ENCODE data around the gene TM9SF4. TPM values are rescaled to one million over a fixed set of nuclear protein-coding genes. Genes with fewer than 3 reads are reported as not detected.

Gene TM9SF4
- total and polyA plus RNA-seq, 2 of the 8 experiments (the other 6 are each of a cell fraction or from before 2014, with no cell fraction given), result 38.4 to 68.7 TPM

GRCh38 chr20:32189691-32190615 is 80.4 kb downstream of the TM9SF4 start (continued):
- TF ChIP-seq ZNF274 (IDR thresholded peaks at IDR 0.05; ENCODE audit: borderline replicate concordance, extremely low read depth, low read length) (no peak), SP2 (IDR thresholded peaks at IDR 0.05; ENCODE audit: low read length) (no peak), CREB1 (IDR thresholded peaks at IDR 0.05) (no peak), PHF8 (conservative IDR thresholded peaks at IDR 0.05; ENCODE audit: low read depth, low read length) (peak; percentile 70), HDAC6 (IDR thresholded peaks at IDR 0.05; ENCODE audit: low read depth, low read length) (no peak), TAF1 (IDR thresholded peaks at IDR 0.05; ENCODE audit: low read depth, low read length) (peak; percentile 80; the same call in 1 of the 2 replicates), CHD2 (IDR thresholded peaks at IDR 0.05; ENCODE audit: low read length) (peak; percentile 40; the same call in 1 of the 2 replicates), HDAC2 (IDR thresholded peaks at IDR 0.05; ENCODE audit: borderline replicate concordance in 1 of 2, low read depth in 2 of 2, low read length in 2 of 2) (no peak), YY1 (IDR thresholded peaks at IDR 0.05; ENCODE audit: low read depth, low read length) (peak; percentile 87), TAF7 (optimal IDR thresholded peaks at IDR 0.05; ENCODE audit: borderline replicate concordance, low read depth, low read length) (peak; percentile 88), CEBPB (IDR thresholded peaks at IDR 0.05; ENCODE audit: low read depth, low read length) (no peak), GTF2F1 (IDR thresholded peaks at IDR 0.05; ENCODE audit: borderline replicate concordance, low read depth, low read length) (no peak), EGR1 (IDR thresholded peaks at IDR 0.05; ENCODE audit: borderline replicate concordance, low read depth, low read length) (no peak), MAX (IDR thresholded peaks at IDR 0.05) (peak; percentile 11; the same call in 1 of the 2 replicates), ASH2L (IDR thresholded peaks at IDR 0.05; ENCODE audit: low read length) (peak; percentile 46)

All from H1 (cell line).